Left lung (tissue), 14 donors: ENCODE data around the gene RNF186. TPM values are rescaled to one million over a fixed set of nuclear protein-coding genes. Genes with fewer than 3 reads are reported as not detected.

Experiments used
- ATAC-seq: fragments of 200-7000 bp; cut with Tn5 transposase; one replicate; pipeline ENCODE4 v1.9.1; 2020; ENCODE audit warnings: moderate library complexity
- DNase-seq, 4 donors: peaks; one replicate each; pipeline ENCODE4 v3.0.0-alpha.2; 2013 to 2020
- H3K27ac ChIP-seq, 2 donors: fragments of 200-600 bp; sonication (generic) in 1 of 2; one replicate each; pipeline versions ENCODE4 v1.5.0 to v1.8.0; 2020 to 2021
- H3K27me3 ChIP-seq, 2 donors: fragments of 200-600 bp; sonication (generic) in 1 of 2; one replicate each; pipeline versions ENCODE4 v1.5.0 to v1.8.0; 2020 to 2021
- H3K36me3 ChIP-seq, 2 donors: fragments of 200-600 bp; sonication (generic) in 1 of 2; one replicate each; pipeline versions ENCODE4 v1.5.0 to v1.8.0; 2020 to 2021
- H3K4me1 ChIP-seq, 2 donors: fragments of 200-600 bp; one replicate each; pipeline ENCODE4 v1.8.0; 2021
- H3K4me3 ChIP-seq, 2 donors: fragments of 200-600 bp; sonication (generic) in 1 of 2; one replicate each; pipeline versions ENCODE4 v1.5.0 to v1.8.0; 2020 to 2021; ENCODE audit warnings: mild to moderate bottlenecking in 1 of 2
- H3K9me3 ChIP-seq, 2 donors: fragments of 200-600 bp; sonication (generic) in 1 of 2; one replicate each; pipeline versions ENCODE4 v1.5.0 to v1.8.0; 2020 to 2021
- intact Hi-C, 2 donors: fragments of 100-400 bp; cut with DNase I; formaldehyde crosslinking; loops; one replicate each; pipeline versions ENCODE4 v1.11.2 to v1.14.2; 2022
- long read RNA-seq, 12 donors: library from polyadenylated mRNA in 2 of 12; unstranded in 2 of 12; transcript quantifications; one replicate each; pipeline ENCODE4 v2.0.0 and lab custom pipeline, GENCODE V29; 2019 to 2026
- polyA plus RNA-seq, 6 donors: library from polyadenylated mRNA; unstranded; fragments of 120-200 nt; gene quantifications; one replicate each; pipeline ENCODE4 v1.2.1, GENCODE V29; 2013; ENCODE audit not compliant: insufficient read length in 6 of 6
- total RNA-seq, 2 donors: library from RNA; stranded (reverse); fragmentation: NEBNext Ultra II Directional; extraction: Animal tissue kit (Norgen Biotek cat#: 25700); gene quantifications; one replicate each; pipeline ENCODE4 v1.2.1, GENCODE V29; 2021
- TF ChIP-seq, protein P1 (sequence below), 2 donors: fragments of 200-600 bp; sonication (generic) in 1 of 2; IDR thresholded peaks; one replicate each; pipeline versions ENCODE4 v1.5.0 to v1.8.0; 2021; ENCODE audit warnings: antibody characterized with exemption in 2 of 2
- donor health status: DM: no; HTN: yes; CAD: no.
- donor health status: DM: no; HTN: no; CAD: no.

The RNF186 gene, protein sequence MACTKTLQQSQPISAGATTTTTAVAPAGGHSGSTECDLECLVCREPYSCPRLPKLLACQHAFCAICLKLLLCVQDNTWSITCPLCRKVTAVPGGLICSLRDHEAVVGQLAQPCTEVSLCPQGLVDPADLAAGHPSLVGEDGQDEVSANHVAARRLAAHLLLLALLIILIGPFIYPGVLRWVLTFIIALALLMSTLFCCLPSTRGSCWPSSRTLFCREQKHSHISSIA
- not detected for total RNA-seq
- polyA plus RNA-seq = under 1 TPM in 1 of 6 donors, not detected in 5; 0.12 TPM
- long read RNA-seq, donor 1 = 0 reads
- long read RNA-seq, donor 2 = 0 reads
- long read RNA-seq, donor 3 = 0 reads
- long read RNA-seq, donor 4 = 0 reads
- long read RNA-seq, donor 5 = 0 reads
- long read RNA-seq, donor 6 = 0 reads
- long read RNA-seq, donor 7 = 0 reads
- long read RNA-seq, donor 8 = 0 reads
- long read RNA-seq, donor 9 = 0 reads
- long read RNA-seq, donor 10 = 0 reads
- long read RNA-seq, donor 11, partial matches to known transcripts = 0 of 1 reads
- long read RNA-seq, donor 11, other reads (novel, unspliced or antisense) = 0 of 1 reads
- long read RNA-seq, donor 12 = 0 reads

DNA sequence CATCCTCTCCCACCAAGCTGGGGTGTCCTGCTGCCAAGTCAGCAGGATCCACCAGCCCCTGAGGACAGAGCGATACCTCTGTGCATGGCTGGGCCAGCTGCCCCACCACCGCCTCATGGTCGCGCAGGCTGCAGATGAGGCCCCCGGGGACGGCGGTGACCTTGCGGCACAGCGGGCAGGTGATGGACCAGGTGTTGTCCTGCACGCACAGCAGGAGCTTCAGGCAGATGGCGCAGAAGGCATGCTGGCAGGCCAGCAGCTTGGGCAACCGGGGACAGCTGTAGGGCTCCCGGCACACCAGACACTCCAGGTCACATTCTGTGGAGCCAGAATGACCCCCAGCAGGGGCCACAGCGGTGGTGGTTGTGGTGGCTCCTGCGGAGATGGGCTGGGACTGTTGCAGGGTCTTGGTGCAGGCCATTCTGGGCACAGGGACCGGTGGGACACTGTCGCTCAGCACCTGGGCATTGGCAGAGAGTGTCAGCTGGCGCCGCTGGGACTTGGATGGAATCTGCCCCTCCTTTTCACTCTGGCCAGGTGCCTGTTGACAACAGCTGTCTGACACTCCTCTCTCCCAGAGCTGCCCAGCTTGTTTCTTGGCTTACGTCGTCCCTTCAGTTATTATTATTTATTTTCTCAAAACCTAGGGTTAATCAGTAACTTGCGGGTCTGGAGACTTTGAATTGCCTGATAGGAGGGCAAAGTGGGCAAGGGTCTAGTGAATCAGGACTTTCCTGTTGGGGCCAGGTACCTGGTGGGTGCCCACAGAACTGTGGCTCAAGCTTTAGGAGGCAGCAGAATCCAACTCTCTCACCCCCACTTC is at the start of gene RNF186:
TSS of gene RNF186 (minus strand) at position 603 of the 823 bp plus-strand sequence. CDS start at position 421, 182 bp downstream.
- Histone ChIP-seq H3K4me3 (no peak within 1 kb of the TSS), H3K9me3 (no peaks in the 10 kb centered on the region), H3K4me1 (no peaks in the 10 kb centered on the region), H3K27me3 (peaks cover 0 to 5% of the 10 kb centered on the region in 2 donors), H3K27ac (no peak within 1 kb of the TSS), H3K36me3 (no peaks in the 10 kb centered on the region)
- TF ChIP-seq, protein P1, sequence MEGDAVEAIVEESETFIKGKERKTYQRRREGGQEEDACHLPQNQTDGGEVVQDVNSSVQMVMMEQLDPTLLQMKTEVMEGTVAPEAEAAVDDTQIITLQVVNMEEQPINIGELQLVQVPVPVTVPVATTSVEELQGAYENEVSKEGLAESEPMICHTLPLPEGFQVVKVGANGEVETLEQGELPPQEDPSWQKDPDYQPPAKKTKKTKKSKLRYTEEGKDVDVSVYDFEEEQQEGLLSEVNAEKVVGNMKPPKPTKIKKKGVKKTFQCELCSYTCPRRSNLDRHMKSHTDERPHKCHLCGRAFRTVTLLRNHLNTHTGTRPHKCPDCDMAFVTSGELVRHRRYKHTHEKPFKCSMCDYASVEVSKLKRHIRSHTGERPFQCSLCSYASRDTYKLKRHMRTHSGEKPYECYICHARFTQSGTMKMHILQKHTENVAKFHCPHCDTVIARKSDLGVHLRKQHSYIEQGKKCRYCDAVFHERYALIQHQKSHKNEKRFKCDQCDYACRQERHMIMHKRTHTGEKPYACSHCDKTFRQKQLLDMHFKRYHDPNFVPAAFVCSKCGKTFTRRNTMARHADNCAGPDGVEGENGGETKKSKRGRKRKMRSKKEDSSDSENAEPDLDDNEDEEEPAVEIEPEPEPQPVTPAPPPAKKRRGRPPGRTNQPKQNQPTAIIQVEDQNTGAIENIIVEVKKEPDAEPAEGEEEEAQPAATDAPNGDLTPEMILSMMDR (IDR thresholded peaks at IDR 0.05) = no peak
- peak in 3 of 4 donors; percentile 51 to 82 (median 78) for DNase-seq
- intact Hi-C loops = no loop called here
- peak; percentile 83 for ATAC-seq

DNA sequence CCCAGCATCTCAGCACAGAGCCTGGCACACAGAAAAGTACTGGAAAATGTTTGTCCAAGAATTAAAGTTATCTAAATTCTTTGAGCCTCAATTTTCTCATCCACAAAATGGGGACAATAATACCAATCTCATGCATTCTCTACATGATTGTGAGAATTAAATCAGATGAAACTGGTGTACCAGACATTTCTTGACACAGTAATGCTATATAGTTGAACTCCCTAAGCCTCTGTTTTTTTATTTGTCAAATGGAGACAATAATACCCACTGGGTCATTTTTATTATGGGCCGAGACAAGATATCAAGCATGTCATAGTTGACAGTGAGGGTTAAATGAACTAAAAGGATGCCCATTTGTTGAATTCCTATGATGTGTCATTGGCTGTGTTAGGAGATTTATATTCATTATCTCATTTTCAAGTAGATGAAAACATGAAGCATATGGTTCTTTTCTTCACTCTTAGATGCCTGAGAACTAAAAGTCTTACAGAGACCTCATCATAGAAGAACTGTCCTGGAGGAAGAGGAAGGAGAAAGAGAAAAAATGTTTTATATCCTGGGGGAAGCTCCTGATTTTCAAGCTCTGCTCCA is 49.6 kb upstream of the RNF186 start:
- TF ChIP-seq, protein P1 (IDR thresholded peaks at IDR 0.05) = no peak
- peaks cover 0 to 47% of the 10 kb centered on the region in 2 donors for H3K27me3 ChIP-seq
- no peaks in the 10 kb centered on the region for H3K36me3 ChIP-seq
- H3K27ac ChIP-seq = no peak overlapping the region
- no peak overlapping the region for H3K4me3 ChIP-seq
- no peaks in the 10 kb centered on the region for H3K4me1 ChIP-seq
- ATAC-seq (no peak), DNase-seq (no peak)
- peaks cover 0 to 4% of the 10 kb centered on the region in 2 donors for H3K9me3 ChIP-seq
- intact Hi-C loops = no loop called here

DNA sequence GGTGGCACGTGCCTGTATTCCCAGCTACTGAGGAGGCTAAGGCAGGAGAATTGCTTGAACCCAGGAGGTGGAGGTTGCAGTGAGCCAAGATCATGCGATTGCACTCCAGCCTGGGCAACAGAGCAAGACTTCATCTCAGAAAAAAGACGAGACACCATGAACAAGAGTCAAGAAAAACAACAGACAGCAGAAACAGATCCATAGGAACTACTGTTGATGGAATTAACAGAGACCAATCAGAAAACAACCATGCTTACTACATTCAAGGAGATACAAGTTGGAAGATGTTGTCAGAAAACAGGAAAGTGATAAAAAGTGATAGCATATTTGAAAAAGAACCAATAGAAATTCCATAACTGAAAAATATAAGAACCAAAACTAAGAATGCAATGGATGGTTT is 47.9 kb upstream of the RNF186 start:
- Histone ChIP-seq H3K27me3 (peaks cover 0 to 40% of the 10 kb centered on the region in 2 donors), H3K9me3 (peaks cover 0 to 4% of the 10 kb centered on the region in 2 donors), H3K36me3 (no peaks in the 10 kb centered on the region), H3K4me3 (no peak overlapping the region), H3K27ac (no peak overlapping the region), H3K4me1 (no peaks in the 10 kb centered on the region)
- intact Hi-C loops = no loop called here
- DNase-seq (no peak), ATAC-seq (no peak)
- TF ChIP-seq, protein P1 (IDR thresholded peaks at IDR 0.05) = no peak

DNA sequence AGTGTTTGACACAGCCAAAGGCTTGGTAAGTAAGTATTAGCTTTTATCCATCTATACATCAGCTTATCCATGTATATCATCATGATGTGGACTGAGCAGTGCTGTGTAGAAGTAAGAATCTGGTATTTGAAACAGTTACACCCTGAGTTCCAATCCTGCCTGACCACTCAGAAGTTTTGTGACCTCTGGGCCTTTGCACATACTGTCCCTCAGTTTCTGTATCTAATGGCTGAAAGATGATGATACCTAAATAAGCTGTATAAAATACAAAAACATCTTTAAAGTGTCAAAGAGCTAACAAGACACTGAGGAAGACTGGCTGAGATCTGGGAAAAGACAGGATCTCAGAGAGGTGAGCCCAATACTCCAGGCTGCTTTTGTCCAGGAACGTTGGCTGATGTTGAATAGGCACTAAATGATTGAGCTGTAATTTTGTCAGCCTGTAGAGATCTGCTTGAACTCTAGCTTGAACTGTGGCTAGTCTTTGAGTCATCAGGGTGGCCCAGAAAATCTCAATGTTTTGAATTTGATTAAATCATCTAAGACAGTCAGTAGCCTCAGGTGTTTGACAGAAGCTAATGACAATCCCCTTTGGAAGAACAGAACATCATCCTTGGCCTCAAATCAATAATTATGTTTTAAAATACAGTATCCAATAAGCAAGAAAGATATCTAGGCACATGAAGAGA is 46.9 kb upstream of the RNF186 start:
- H3K27me3 ChIP-seq = peaks cover 0 to 32% of the 10 kb centered on the region in 2 donors
- H3K36me3 ChIP-seq = no peaks in the 10 kb centered on the region
- H3K27ac ChIP-seq = no peak overlapping the region
- ATAC-seq = no peak
- TF ChIP-seq, protein P1 (IDR thresholded peaks at IDR 0.05) = no peak
- peaks cover 0 to 4% of the 10 kb centered on the region in 2 donors for H3K9me3 ChIP-seq
- intact Hi-C loops = no loop called here
- no peak overlapping the region for H3K4me3 ChIP-seq
- H3K4me1 ChIP-seq = no peaks in the 10 kb centered on the region
- no peak for DNase-seq
